ENCODE data around the gene OSBPL8.

Gene OSBPL8, protein sequence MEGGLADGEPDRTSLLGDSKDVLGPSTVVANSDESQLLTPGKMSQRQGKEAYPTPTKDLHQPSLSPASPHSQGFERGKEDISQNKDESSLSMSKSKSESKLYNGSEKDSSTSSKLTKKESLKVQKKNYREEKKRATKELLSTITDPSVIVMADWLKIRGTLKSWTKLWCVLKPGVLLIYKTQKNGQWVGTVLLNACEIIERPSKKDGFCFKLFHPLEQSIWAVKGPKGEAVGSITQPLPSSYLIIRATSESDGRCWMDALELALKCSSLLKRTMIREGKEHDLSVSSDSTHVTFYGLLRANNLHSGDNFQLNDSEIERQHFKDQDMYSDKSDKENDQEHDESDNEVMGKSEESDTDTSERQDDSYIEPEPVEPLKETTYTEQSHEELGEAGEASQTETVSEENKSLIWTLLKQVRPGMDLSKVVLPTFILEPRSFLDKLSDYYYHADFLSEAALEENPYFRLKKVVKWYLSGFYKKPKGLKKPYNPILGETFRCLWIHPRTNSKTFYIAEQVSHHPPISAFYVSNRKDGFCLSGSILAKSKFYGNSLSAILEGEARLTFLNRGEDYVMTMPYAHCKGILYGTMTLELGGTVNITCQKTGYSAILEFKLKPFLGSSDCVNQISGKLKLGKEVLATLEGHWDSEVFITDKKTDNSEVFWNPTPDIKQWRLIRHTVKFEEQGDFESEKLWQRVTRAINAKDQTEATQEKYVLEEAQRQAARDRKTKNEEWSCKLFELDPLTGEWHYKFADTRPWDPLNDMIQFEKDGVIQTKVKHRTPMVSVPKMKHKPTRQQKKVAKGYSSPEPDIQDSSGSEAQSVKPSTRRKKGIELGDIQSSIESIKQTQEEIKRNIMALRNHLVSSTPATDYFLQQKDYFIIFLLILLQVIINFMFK

GRCh38 chr12:76559400-76560085 lies at the start of gene OSBPL8:
OSBPL8 (minus strand) TSS chr12:76559771; CDS start chr12:76487551, 72,220 bp downstream.
- DNase-seq = peak; percentile 88

- no peak for DNase-seq
Observed at GRCh38 chr12:76608070-76608469, 48.5 kb upstream of the OSBPL8 start.

- no peak for DNase-seq
Observed at GRCh38 chr12:76595056-76595455, 35.5 kb upstream of the OSBPL8 start.

GRCh38 chr12:76591476-76591875 lies 31.9 kb upstream of the OSBPL8 start:
- DNase-seq = peak; percentile 21

- DNase-seq = no peak
Observed at GRCh38 chr12:76590131-76590530, 30.6 kb upstream of the OSBPL8 start.

DNA sequence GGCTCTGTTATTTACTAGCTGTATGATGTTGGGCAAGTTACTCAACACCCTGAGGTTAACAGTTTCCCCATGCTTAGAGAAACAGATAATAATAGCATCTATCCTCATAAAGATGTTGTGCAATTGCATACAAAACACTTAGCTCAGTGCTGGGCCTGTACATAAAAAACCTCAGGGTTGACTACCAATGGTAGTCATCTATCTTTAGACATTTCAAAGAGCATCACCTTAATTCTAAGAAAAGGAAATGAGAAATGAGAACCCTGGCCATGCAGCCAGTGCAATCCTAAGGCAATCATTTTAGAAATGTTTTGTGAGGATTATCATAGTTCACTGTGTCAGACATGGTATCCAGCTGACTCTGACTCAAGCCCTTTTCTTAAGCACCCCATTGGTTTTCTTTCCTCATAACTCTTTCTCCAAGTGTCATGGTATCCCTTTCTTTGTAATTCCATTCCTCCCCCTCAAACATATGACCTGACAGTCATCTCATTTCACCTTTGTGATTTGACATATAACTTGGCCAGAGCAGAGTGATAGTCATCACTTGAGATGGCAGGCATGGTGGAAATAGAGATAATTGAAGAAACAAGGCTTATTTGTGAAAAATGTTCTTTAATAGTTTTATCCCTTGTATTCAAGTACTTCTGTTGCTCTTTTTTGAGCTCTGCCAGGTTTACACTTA lies 29.5 kb upstream of the OSBPL8 start:
- peak; percentile 100 for DNase-seq

GRCh38 chr12:76587428-76588178 lies 28.0 kb upstream of the OSBPL8 start:
- DNase-seq = no peak

DNA sequence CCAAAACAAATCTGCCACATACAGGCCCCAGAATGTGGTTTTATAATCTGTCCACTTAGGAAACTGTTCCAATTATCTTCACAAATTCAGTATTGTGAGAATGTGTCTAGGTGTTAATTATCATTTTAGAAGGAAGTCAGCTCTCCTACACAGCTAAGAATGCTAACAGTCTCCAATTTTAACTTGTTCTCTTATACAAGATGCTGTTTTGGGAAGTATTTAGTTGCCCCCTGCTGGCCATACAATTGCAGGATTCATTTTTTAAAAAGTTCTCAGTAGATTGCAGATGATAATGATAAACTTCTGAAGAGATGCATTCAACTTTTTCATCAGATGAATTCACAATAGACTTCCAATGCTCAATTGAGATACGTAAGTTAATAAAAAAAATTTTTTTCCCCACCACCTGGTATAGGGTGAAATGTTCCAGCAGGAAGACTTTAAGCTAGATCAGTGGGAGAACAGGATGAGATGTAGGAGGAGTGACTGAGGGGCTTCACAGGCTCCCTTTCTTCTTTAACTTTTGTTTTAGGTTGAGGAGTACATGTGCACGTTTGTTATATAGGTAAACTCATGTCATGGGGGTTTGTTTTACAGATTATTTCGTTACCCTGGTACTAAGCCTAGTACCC lies 27.3 kb upstream of the OSBPL8 start:
- peak; percentile 79 for DNase-seq

DNA sequence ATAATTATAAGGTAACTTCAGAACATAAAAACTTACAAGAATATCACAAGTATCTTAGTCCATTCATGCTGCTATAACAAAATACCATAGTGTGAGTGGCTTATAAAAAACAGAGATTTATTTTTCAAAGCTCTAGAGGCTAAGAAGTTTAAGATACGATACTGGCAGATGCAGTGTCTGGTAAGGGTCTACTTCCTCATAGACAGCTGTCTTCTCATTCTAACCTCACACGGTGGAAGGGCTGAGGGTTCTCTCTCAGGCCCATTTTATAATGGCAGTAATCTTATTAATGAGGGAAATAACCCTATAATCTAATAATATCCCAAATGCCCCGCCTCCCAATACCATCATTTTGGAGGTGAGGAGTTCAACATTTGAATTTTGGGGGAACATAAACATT lies 23.7 kb upstream of the OSBPL8 start:
- peak; percentile 32 for DNase-seq

- DNase-seq = no peak
Observed at GRCh38 chr12:76573840-76574373, 14.3 kb upstream of the OSBPL8 start.

- no peak for DNase-seq
Observed at GRCh38 chr12:76571256-76571655, 11.7 kb upstream of the OSBPL8 start.

GRCh38 chr12:76569685-76570604 lies 10.4 kb upstream of the OSBPL8 start:
- peak; percentile 50 for DNase-seq

DNA sequence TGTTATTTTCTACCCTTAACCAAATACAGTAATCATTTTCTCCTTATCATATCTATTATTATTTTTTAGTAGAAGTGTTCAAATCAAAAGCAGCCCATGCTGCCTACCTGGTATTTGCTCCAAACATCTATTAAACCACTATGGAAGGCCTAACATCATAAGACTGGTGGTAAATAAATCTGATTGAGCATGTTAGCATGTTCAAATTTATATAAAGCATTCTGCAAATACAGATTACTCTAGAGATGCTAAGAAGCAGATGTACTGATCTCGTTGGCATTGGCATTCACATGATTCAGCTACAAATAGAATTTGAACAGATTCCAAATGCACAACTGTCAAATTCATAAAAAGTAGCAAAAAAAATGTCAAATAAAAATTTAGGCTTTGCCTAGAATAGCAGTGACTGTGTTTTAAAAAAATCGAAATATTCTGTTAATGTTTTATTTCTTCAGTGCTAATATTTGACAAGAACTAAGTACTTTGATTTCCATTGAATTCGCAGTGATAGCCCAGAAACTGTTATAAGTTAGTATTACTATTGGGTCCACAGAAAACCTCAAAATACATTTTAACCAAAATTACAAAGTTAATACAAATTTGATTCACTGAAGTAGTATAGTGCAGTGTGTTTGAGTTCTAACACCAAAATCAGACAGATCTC lies 9.4 kb upstream of the OSBPL8 start:
- no peak for DNase-seq

DNA sequence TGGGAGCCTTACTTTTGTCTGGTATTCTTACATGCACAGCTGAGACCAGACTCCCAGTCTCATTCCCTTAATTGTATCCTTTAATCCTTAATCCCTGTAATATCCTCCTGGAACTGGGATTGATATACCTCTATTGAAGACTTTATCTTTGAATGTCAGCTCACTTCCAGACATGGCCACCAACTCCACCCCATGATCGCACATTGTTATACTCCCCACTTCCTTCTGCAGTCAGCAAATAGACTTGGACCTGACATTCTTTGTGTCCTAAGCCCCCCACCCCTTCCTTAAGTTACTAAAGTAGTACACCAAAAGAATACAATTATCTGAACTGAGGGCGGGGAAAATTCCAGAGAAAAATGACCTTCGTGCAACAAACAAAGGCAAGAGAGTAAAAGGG lies 8.6 kb upstream of the OSBPL8 start:
- no peak for DNase-seq

- no peak for DNase-seq
Observed at GRCh38 chr12:76563061-76563460, 3.5 kb upstream of the OSBPL8 start.

GRCh38 chr12:76562130-76562529 lies 2.6 kb upstream of the OSBPL8 start:
- no peak for DNase-seq

GRCh38 chr12:76560086-76560491 lies 518 bp upstream of the OSBPL8 start:
- peak; percentile 58 for DNase-seq

- DNase-seq = peak; percentile 78
Observed at GRCh38 chr12:76558684-76559399, 729 bp downstream of the OSBPL8 start.

DNA sequence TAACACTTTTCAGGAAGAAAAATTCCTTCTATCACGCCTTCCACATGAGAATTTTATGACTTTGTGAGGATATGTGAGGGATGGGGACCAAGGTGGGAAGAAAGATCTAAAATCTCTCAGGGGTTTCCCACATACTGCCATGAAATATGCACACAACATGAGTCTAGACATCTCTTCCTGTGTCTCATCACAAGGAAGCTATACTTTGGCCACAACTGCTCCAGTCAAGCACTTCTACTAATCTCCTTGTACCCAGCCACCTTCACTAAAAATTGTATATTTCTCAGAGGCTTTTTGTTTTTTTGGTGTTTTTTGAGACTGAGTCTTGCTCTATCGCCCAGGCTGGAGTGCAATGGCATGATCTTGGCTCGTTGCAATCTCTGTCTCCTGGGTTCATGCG lies 3.2 kb downstream of the OSBPL8 start:
- no peak for DNase-seq
